ENCODE results near the gene HOMER2.

- TF ChIP-seq POLR2A (IDR thresholded peaks at IDR 0.05) (no peak), CTCF (IDR thresholded peaks at IDR 0.05) (no peak)
These were observed 18.2 kb downstream of the HOMER2 start for GRCh38 chr15:82934100-82934880.

All from esophagus squamous epithelium (tissue), 4 donors.